HK-2 (cell line): Measurements from ENCODE around the gene PADI4.
A peak's percentile ranks its signal among the peaks of the same experiment; 100 is the strongest.

ENCODE experiments used
- DNase-seq: peaks from one replicate; pipeline ENCODE4 v3.0.0-alpha.2; 2018; ENCODE audit not compliant: unreplicated experiment

Gene PADI4, protein sequence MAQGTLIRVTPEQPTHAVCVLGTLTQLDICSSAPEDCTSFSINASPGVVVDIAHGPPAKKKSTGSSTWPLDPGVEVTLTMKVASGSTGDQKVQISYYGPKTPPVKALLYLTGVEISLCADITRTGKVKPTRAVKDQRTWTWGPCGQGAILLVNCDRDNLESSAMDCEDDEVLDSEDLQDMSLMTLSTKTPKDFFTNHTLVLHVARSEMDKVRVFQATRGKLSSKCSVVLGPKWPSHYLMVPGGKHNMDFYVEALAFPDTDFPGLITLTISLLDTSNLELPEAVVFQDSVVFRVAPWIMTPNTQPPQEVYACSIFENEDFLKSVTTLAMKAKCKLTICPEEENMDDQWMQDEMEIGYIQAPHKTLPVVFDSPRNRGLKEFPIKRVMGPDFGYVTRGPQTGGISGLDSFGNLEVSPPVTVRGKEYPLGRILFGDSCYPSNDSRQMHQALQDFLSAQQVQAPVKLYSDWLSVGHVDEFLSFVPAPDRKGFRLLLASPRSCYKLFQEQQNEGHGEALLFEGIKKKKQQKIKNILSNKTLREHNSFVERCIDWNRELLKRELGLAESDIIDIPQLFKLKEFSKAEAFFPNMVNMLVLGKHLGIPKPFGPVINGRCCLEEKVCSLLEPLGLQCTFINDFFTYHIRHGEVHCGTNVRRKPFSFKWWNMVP

DNA sequence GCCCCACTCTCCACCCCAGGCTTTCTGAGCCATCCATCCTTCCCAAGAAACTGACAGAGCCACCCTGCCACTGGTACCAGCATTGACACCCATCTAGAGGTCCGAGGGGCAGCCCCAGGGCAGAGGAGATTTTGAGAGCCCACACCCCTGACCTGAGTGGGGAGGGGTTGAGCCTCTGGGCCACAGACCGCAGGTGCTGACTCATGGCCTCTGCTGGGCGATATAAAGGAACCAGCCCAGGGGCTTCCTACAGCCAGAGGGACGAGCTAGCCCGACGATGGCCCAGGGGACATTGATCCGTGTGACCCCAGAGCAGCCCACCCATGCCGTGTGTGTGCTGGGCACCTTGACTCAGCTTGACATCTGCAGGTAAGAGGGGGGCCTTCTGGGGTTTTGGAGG lies at the start of gene PADI4:
PADI4 (plus strand) TSS at position 252 of the 400 bp plus-strand sequence; CDS start at position 278, 26 bp downstream.
- no peak for DNase-seq

DNA sequence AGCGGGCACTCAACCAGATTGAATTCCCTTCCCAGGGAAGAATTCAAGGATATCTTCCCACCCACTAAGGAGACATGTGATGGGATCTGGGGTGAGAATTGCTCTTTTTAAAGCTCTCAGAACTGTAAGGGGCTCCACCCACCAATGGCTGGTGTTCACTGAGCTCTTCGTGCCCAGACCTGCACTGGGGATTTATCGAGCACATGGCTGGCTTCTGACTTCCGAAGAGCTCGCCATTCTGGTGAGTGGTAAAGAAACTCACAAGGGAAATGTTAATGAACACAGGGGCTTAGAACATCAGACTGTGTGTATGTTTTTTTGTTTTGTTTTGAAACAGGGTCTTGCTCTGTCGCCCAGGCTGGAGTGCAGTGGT lies 49.3 kb upstream of the PADI4 start:
- no peak for DNase-seq

DNA sequence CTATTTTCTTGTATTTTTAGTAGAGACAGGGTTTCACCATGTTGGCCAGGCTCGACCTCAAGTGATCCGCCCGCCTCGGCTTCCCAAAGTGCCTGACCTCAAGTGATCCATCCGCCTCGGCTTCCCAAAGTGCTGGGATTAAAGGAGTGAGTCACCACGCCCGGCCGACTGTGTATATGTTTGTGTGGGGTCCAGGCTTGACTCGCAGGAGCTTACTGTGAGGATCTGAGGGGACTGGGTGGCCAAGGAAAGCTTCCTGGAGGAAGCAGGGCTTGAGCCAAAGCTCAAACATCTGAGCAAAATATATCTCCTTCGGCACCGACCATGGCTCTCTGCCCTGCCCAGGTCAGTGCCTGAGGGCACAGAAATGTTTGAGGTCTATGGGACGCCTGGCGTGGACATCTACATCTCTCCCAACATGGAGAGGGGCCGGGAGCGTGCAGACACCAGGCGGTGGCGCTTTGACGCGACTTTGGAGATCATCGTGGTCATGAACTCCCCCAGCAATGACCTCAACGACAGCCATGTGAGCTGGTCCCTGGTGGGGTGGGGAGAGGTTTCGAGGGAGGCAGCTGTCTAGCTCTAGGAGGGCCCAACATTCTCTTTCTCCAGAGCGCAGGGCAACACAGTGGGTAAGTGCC lies 48.6 kb upstream of the PADI4 start:
- DNase-seq = no peak

- DNase-seq = no peak
Observed at GRCh38 chr1:17260264-17260663, 47.7 kb upstream of the PADI4 start.

GRCh38 chr1:17260738-17261137 lies 47.3 kb upstream of the PADI4 start:
- no peak for DNase-seq

- DNase-seq = no peak
Observed at GRCh38 chr1:17263936-17264335, 44.1 kb upstream of the PADI4 start.

DNA sequence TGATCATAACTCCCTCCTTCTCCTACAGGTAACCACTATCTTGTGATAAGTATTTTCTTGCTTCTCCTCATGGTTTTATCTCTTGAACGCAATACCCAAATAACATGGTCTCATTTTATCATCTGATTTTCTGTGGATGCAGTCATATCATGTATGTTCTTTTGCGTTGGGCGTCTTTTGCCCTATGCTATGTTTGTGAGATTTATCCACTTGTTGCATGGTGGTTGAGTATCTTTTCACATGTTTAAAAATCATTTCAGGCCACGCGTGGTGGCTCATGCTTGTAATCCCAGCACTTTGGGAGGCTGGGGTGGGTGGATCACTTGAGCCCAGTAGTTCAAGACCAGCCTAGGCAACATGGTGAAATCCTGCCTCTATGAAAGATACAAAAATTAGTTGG lies 43.5 kb upstream of the PADI4 start:
- no peak for DNase-seq

DNA sequence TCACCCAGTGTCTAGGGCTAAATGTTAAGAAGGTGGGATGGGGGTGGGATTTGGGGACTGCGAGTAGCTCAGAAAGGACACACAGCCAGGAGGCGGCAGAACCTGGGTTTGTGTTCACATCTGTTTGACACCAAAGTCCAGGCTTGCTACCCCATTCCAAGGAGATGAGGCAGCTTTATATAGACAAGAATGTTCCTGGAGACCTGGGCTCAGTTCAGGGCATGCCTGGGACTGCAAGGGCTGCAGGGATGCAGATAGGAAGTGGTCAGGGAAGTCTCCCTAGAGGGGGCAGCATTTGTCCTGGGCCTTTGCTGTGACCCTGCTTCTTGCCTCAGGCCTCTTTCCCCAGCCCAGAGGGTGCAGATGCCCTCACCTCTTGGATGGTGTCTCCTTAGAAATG lies 42.8 kb upstream of the PADI4 start:
- no peak for DNase-seq

GRCh38 chr1:17265950-17266349 lies 42.0 kb upstream of the PADI4 start:
- DNase-seq = no peak

DNA sequence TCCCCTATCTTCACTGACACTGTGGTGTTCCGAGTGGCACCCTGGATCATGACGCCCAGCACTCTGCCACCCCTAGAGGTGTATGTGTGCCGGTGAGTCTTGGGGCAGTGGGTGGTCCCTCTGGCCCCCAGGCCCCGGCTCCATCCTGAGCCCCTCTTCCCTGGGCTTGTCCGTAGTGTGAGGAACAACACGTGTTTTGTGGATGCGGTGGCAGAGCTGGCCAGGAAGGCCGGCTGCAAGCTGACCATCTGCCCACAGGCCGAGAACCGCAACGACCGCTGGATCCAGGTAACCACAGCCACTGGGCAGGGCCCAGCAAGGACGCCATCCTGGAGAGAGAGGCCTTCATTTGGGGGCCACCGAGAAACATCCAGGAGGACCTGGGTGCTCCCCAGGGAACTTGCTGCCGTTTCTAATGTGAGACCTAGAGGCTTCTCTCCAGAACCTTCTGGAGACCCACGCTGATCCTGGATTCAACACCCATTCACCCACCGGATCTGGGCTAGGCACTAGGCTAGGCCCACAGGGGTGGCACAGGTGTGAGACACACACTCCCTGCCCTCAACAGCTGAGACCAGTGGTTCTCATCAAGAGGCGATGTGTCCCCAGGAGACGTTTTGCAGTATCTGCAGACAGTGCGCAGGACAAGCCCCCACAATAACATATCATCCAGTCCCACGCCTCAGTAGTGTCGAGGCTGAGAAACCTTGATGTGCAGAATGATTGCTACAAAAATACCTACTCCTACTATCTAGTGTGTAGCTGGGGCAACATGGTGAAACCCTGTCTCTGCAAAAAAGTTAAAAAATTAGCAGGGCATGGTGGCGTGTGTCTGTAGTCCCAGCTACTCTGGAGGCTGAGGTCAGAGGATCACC lies 36.9 kb upstream of the PADI4 start:
- no peak for DNase-seq

GRCh38 chr1:17272066-17272465 lies 35.9 kb upstream of the PADI4 start:
- DNase-seq = no peak

- no peak for DNase-seq
Observed at GRCh38 chr1:17272646-17273045, 35.4 kb upstream of the PADI4 start.

DNA sequence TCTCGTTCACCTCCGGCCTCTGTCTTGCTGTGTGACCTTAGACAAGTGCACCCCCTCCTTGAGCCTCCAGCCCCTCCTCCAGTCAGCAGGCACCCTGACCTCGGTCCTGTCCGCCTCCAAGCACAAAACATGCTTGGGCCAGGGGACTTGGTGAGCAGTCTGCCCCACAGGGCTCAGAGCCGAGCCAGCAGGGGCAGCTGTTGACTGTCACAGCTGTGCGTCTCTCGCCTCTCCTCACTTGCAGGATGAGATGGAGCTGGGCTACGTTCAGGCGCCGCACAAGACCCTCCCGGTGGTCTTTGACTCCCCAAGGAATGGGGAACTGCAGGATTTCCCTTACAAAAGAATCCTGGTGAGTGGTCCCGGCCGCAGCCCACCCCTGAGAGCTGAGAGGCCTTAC lies 34.9 kb upstream of the PADI4 start:
- no peak for DNase-seq

- peak; percentile 32 for DNase-seq
Observed at GRCh38 chr1:17274186-17275170, 33.5 kb upstream of the PADI4 start.

GRCh38 chr1:17276568-17276967 lies 31.4 kb upstream of the PADI4 start:
- peak; percentile 63 for DNase-seq

GRCh38 chr1:17277511-17278159 lies 30.4 kb upstream of the PADI4 start:
- DNase-seq = no peak

DNA sequence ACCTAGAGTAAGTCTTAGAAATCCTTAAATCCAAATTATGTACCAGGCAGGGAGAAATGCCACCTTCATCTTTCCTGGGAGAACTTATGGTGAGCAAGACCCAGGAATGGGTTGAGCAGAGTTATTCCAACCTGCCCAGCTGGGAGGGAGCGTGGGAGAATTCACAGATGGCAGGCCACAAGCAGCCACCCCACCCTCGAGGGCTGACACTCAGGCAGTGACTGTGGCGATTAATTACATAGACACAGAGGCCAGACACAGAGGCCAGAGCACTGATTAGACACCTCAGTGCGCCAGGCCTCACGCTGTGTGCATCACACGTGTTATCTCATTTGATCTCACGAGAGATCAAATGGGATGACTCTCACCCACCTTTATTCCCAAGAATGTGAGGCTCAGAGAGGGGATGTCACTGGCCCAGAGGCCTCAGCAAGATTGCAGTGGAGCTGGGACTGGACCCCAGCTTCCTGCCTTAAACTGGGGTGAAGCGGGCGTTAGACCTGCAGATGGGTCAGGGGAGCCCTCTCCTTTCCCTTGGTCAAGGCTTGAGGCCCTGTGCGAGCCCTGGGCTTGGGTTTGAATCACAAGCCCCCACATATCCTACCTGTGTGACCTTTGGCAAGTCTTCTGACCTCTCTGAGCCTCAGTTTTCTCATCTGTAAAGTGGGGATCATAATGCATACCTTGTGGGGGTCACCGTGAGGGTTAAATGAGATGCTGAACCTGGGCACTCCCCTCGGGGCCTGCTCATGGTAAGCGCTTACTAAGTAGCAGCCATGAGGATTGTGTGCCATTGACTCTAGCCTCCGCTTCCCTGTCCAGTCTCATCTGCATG lies 28.8 kb upstream of the PADI4 start:
- no peak for DNase-seq

DNA sequence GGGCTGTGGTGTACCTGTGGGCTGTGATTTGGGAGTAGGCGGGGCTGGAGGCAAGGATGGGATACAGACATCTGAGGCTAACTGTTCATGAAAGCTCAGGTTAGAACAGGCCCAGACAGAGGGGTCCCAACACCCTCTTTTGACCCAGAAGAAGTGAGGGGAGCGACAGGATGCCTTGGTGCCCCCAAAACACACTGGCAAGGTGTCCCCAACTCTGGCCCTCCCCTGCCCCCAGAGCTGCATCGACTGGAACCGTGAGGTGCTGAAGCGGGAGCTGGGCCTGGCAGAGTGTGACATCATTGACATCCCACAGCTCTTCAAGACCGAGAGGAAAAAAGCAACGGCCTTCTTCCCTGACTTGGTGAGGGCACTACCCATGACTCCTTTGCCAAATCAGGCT lies 27.6 kb upstream of the PADI4 start:
- no peak for DNase-seq

DNA sequence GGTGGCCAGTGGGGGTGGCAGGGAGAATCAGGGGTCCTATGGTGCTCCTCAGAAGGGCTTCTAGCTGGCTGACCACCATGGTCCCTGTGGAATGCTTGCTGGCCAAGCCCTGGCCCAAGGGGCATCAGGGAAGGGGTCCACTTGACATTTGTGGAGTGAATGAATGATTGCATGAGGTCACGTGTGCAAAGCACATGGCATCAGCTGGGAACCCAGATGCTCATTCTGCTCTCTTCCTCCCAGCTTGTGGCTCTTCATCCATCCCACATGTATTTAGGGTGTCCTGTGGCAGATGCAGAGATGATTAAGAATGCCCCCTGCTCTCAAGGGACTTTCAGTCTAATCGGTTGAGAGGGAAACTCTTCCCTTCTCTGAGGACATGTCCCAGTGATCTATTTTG lies 27.1 kb upstream of the PADI4 start:
- DNase-seq = no peak
